Activated CD8-positive, alpha-beta memory T cell treated with anti-CD3 and anti-CD28 coated beads, Interleukin-2, amount 10 ng/mL, durations not matched to agents 7 days and 5 days (primary cell): Measurements from ENCODE around the gene IDH2. TPM values are rescaled to one million over a fixed set of nuclear protein-coding genes. Genes with fewer than 3 reads are reported as not detected.
"Not testable (repeated sequence)": the region's sequence is repeated elsewhere in the genome, so short reads cannot be mapped to it uniquely, and the experiment has no call there.

Experiments
- ATAC-seq: fragments of 150-1000 bp; cut with Tn5 transposase; one replicate; pipeline ENCODE4 v1.10.0; 2021; ENCODE audit warnings: moderate library complexity
- CTCF ChIA-PET: fragments of 350-600 bp; sonication (Branson Sonifier 250); formaldehyde crosslinking; loops from one replicate; lab custom pipeline; 2021; ENCODE audit warnings: antibody characterized with exemption; lab: Charles Lee
- DNase-seq: peaks from one replicate; pipeline ENCODE4 v3.0.0-alpha.2; 2020
- H3K27ac Mint-ChIP-seq: one replicate; pipeline ENCODE4 v1.8.0; 2021; ENCODE audit warnings: mild to moderate bottlenecking, mixed read lengths
- H3K27me3 Mint-ChIP-seq: one replicate; pipeline ENCODE4 v1.8.0; 2021; ENCODE audit warnings: mixed read lengths
- H3K36me3 Mint-ChIP-seq: one replicate; pipeline ENCODE4 v1.8.0; 2021; ENCODE audit warnings: mild to moderate bottlenecking, mixed read lengths
- H3K4me1 Mint-ChIP-seq: one replicate; pipeline ENCODE4 v1.8.0; 2021; ENCODE audit warnings: mixed read lengths
- H3K4me3 Mint-ChIP-seq: one replicate; pipeline ENCODE4 v1.8.0; 2021; ENCODE audit warnings: mild to moderate bottlenecking, moderate library complexity, mixed read lengths
- H3K9me3 Mint-ChIP-seq: one replicate; pipeline ENCODE4 v1.8.0; 2022; ENCODE audit warnings: low read depth, mixed read lengths
- total RNA-seq, 2 experiments: library from RNA; stranded (reverse); gene quantifications; one replicate each; pipeline ENCODE4 v1.2.3, GENCODE V29; 2021

The IDH2 gene
- total RNA-seq, 2 experiments from 2014 or later: 196 to 293 TPM

- DNase-seq: no peak
- H3K27ac Mint-ChIP-seq: no peak overlapping the region
- no peaks in the 10 kb centered on the region for H3K9me3 Mint-ChIP-seq
- H3K36me3 Mint-ChIP-seq: peaks cover 13% of the 10 kb centered on the region
- CTCF ChIA-PET: interaction anchor here (1.2 to 2.0 kb wide), 5 partner anchors 8 to 204 kb away, joined by 3 to 5 read pairs (median 4); no protein-coding TSS in a partner anchor
- H3K4me1 Mint-ChIP-seq: peaks cover 5% of the 10 kb centered on the region
- H3K27me3 Mint-ChIP-seq: no peaks in the 10 kb centered on the region
- no peak for ATAC-seq
- no peak overlapping the region for H3K4me3 Mint-ChIP-seq
These were observed 23.3 kb downstream of the IDH2 start for GRCh38 chr15:90078965-90079364.

GRCh38 chr15:90076716-90077115 lies 25.6 kb downstream of the IDH2 start:
- Mint-ChIP-seq H3K36me3 (peaks cover 8% of the 10 kb centered on the region), H3K4me3 (no peak overlapping the region), H3K4me1 (peaks cover 5% of the 10 kb centered on the region), H3K9me3 (no peaks in the 10 kb centered on the region), H3K27ac (no peak overlapping the region), H3K27me3 (no peaks in the 10 kb centered on the region)
- DNase-seq: no peak
- no peak for ATAC-seq
- CTCF ChIA-PET: interaction anchor here (1.2 kb wide), 3 partner anchors 11 to 336 kb away, joined by 3 to 4 read pairs (median 3); no protein-coding TSS in a partner anchor

GRCh38 chr15:90075420-90076289 lies 26.6 kb downstream of the IDH2 start:
- CTCF ChIA-PET: interaction anchor here (1.1 to 1.7 kb wide), 5 partner anchors 12 to 314 kb away, joined by 3 to 4 read pairs (median 4); partner anchors contain the start of gene AP3S2

DNA sequence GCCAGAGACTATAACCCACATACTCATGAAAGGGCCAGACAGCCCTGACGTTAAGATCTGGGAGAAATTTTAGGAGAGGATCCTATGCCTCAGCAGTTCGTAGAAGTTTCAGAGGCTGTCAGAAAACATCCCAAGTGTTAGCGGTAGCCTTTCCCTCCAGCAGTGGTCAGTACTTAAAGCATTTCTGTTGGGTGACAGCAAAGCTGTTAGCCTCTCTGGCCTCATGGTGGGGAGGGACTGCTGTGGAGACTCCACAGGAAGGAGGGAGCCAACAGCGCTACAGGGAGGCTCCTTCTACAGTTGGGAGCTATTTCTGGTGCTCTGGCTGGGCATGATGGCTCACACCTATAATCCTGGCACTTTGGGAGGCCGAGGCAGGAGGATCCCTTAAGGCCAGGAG lies 27.4 kb downstream of the IDH2 start:
- H3K36me3 Mint-ChIP-seq: peaks cover 8% of the 10 kb centered on the region
- ATAC-seq (no peak), DNase-seq (no peak)
- H3K27me3 Mint-ChIP-seq: no peaks in the 10 kb centered on the region
- H3K27ac Mint-ChIP-seq: peak overlapping the region; percentile 35
- no peaks in the 10 kb centered on the region for H3K9me3 Mint-ChIP-seq
- H3K4me3 Mint-ChIP-seq: no peak overlapping the region
- CTCF ChIA-PET: interaction anchor here (1.1 to 1.7 kb wide), 3 partner anchors 181 to 314 kb away, joined by 3 to 4 read pairs (median 4); partner anchors contain the start of gene AP3S2
- H3K4me1 Mint-ChIP-seq: peaks cover 5% of the 10 kb centered on the region

More at GRCh38 chr15:90075420-90076289, 26.6 kb downstream of the IDH2 start:
- Mint-ChIP-seq H3K4me1 (peaks cover 5% of the 10 kb centered on the region), H3K4me3 (no peak overlapping the region), H3K27me3 (no peaks in the 10 kb centered on the region), H3K27ac (peak overlapping the region; percentile 35), H3K36me3 (peaks cover 8% of the 10 kb centered on the region), H3K9me3 (no peaks in the 10 kb centered on the region)
- ATAC-seq: no peak
- DNase-seq: no peak

DNA sequence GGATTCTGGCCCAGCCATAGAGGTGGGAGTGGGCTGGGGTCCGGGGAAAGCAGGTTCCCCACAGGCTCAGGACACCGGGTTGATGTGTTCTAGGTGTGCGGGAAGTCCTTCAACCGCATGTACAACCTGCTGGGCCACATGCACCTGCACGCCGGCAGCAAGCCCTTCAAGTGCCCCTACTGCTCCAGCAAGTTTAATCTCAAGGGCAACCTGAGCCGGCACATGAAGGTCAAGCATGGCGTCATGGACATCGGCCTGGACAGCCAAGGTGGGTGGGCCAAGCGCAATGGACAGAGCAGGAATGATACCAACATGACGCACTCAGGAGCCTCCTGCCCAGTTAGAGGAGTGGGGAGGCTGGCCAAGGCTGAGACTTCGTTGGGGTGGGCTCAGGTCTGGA lies 28.2 kb downstream of the IDH2 start:
- H3K9me3 Mint-ChIP-seq: no peaks in the 10 kb centered on the region
- peaks cover 6% of the 10 kb centered on the region for H3K36me3 Mint-ChIP-seq
- no peaks in the 10 kb centered on the region for H3K27me3 Mint-ChIP-seq
- DNase-seq (no peak), ATAC-seq (no peak)
- no peak overlapping the region for H3K27ac Mint-ChIP-seq
- no peak overlapping the region for H3K4me3 Mint-ChIP-seq
- H3K4me1 Mint-ChIP-seq: peaks cover 5% of the 10 kb centered on the region
- CTCF ChIA-PET: interaction anchor here (1.0 kb wide), 1 partner anchor 15 kb away, joined by 3 read pairs; no protein-coding TSS in a partner anchor

DNA sequence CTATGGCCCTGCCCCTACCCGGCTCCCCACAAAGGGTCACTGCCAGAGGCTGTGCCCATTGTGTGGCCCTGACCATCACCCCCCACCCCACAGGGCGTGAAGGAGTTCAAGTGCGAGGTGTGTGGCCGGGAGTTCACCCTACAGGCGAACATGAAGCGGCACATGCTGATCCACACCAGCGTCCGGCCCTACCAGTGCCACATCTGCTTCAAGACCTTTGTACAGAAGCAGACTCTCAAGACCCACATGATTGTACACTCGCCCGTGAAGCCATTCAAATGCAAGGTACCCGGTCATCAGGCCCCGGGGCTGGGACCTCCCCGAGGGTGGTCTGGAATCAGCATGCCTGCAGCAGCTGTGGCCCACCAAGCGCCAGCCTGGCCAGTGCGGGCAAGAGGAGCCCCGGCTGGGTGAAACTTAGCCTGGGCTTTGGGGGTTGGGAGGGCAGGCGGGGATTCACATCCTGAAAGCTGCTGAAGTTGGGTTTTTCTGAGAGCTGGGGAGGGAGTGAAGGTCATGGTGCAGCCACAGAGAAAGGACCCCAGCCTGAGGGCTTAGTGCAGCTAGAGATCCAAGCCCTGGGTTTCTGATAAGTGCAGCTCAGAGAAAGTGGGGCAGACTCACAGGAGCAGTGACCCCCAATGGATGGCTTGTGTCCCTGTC lies 29.2 kb downstream of the IDH2 start:
- peaks cover 9% of the 10 kb centered on the region for H3K36me3 Mint-ChIP-seq
- no peak overlapping the region for H3K4me3 Mint-ChIP-seq
- CTCF ChIA-PET: interaction anchor here (3.4 kb wide), 2 partner anchors 101 to 173 kb away, joined by 13 to 35 read pairs; no protein-coding TSS in a partner anchor
- ATAC-seq (no peak), DNase-seq (no peak)
- peak overlapping the region; percentile 40 for H3K27ac Mint-ChIP-seq
- peaks cover 5% of the 10 kb centered on the region for H3K4me1 Mint-ChIP-seq
- H3K27me3 Mint-ChIP-seq: no peaks in the 10 kb centered on the region
- H3K9me3 Mint-ChIP-seq: no peaks in the 10 kb centered on the region

- Mint-ChIP-seq H3K27ac (no peak overlapping the region), H3K36me3 (peaks cover 6% of the 10 kb centered on the region), H3K4me3 (no peak overlapping the region), H3K9me3 (no peaks in the 10 kb centered on the region), H3K27me3 (no peaks in the 10 kb centered on the region), H3K4me1 (peaks cover 5% of the 10 kb centered on the region)
- CTCF ChIA-PET: interaction anchor here (0.7 to 3.4 kb wide), 29 partner anchors 8 to 331 kb away, joined by 3 to 35 read pairs (median 4); no protein-coding TSS in a partner anchor
- DNase-seq (peak; percentile 86), ATAC-seq (peak; percentile 87)
These were observed 31.0 kb downstream of the IDH2 start for GRCh38 chr15:90071220-90071807.

- DNase-seq, H3K4me3 Mint-ChIP-seq, H3K9me3 Mint-ChIP-seq, H3K27me3 Mint-ChIP-seq, H3K4me1 Mint-ChIP-seq, H3K36me3 Mint-ChIP-seq, H3K27ac Mint-ChIP-seq, ATAC-seq: not testable (repeated sequence)
- CTCF ChIA-PET: interaction anchor here (1.0 to 3.4 kb wide), 16 partner anchors 9 to 310 kb away, joined by 3 to 35 read pairs (median 5); no protein-coding TSS in a partner anchor
These were observed 31.6 kb downstream of the IDH2 start for GRCh38 chr15:90070623-90071022.

DNA sequence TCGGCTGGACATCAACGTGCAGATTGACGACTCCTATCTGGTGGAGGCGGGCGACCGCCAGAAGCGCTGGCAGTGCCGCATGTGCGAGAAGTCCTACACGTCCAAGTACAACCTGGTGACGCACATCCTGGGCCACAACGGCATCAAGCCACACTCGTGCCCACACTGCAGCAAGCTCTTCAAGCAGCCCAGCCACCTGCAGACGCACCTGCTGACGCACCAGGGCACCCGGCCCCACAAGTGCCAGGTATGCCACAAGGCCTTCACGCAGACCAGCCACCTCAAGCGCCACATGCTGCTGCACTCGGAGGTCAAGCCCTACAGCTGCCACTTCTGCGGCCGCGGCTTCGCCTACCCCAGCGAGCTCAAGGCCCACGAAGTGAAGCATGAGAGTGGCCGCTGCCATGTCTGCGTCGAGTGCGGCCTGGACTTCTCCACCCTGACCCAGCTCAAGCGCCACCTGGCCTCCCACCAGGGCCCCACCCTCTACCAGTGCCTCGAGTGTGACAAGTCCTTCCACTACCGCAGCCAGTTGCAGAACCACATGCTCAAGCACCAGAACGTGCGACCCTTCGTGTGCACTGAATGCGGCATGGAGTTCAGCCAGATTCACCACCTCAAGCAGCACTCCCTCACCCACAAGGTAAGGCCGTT lies 34.2 kb downstream of the IDH2 start:
- H3K27ac Mint-ChIP-seq: no peak overlapping the region
- ATAC-seq (no peak), DNase-seq (no peak)
- no peak overlapping the region for H3K4me3 Mint-ChIP-seq
- CTCF ChIA-PET: interaction anchor here (0.7 kb wide), 1 partner anchor 129 kb away, joined by 3 read pairs; no protein-coding TSS in a partner anchor
- H3K36me3 Mint-ChIP-seq: peaks cover 3% of the 10 kb centered on the region
- H3K27me3 Mint-ChIP-seq: no peaks in the 10 kb centered on the region
- H3K4me1 Mint-ChIP-seq: peaks cover 1% of the 10 kb centered on the region
- H3K9me3 Mint-ChIP-seq: no peaks in the 10 kb centered on the region

DNA sequence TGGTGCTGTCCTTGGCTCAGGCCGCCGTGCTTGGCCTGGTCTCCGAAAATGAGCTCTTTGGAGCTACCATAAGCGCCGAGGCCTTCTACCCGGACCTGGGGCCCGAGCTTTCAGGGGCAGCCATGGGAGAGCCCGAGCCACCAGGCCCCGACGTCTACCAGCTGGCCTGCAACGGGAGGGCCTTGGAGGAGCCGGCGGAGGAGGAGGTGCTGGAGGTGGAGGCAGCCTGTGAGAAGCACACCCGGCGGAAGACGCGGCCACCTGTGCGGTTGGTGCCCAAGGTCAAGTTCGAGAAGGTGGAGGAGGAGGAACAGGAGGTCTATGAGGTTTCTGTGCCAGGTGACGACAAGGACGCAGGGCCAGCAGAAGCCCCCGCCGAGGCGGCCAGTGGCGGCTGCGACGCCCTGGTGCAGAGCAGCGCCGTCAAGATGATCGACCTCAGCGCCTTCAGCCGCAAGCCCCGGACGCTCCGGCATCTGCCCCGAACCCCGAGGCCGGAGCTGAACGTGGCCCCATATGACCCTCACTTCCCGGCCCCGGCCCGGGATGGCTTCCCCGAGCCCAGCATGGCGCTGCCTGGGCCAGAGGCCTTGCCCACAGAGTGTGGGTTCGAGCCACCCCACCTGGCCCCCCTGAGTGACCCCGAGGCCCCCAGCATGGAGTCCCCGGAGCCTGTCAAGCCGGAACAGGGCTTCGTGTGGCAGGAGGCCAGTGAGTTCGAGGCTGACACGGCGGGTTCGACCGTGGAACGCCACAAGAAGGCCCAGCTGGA lies 34.9 kb downstream of the IDH2 start:
- Mint-ChIP-seq H3K27ac (no peak overlapping the region), H3K27me3 (no peaks in the 10 kb centered on the region), H3K9me3 (no peaks in the 10 kb centered on the region), H3K4me1 (peaks cover 1% of the 10 kb centered on the region), H3K36me3 (peaks cover 3% of the 10 kb centered on the region), H3K4me3 (no peak overlapping the region)
- CTCF ChIA-PET: no interaction called here
- ATAC-seq (no peak), DNase-seq (no peak)

DNA sequence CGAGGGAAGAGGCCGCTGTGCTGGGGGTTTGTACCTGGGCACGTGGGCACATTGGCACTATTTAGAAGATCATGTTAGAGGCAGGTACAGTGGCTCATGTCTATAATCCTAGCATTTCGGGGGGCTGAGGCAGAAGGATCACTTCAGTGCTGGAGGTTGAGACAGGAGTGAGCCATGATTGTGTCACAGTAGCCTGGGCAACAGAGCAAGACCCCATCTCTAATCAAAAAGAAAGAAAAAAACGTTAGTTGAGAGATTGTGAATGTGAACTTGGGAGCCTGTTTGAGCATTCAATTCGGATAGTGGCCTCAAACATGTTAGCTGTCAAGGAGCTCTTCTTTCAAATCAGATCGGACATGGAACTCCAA lies 36.6 kb downstream of the IDH2 start:
- ATAC-seq: no peak
- Mint-ChIP-seq H3K27ac (no peak overlapping the region), H3K4me1 (peaks cover 10% of the 10 kb centered on the region), H3K4me3 (no peak overlapping the region), H3K36me3 (peaks cover 3% of the 10 kb centered on the region), H3K9me3 (no peaks in the 10 kb centered on the region), H3K27me3 (no peaks in the 10 kb centered on the region)
- DNase-seq: no peak
- CTCF ChIA-PET: no interaction called here
